C4-2B (cell line): ENCODE data around the gene BABAM2.

Source experiments
- H3K27ac ChIP-seq: fragments of 450-650 bp; 2 replicates; pipeline ENCODE4 v1.5.1; 2017
- CTCF ChIP-seq: fragments of 450-650 bp; conservative IDR thresholded peaks from 2 replicates; pipeline ENCODE4 v1.5.1; 2017; ENCODE audit warnings: mild to moderate bottlenecking
- ZFX ChIP-seq: fragments of 450-650 bp; IDR thresholded peaks from 2 replicates; pipeline ENCODE4 v1.6.1; 2017

Gene BABAM2

GRCh38 chr2:28163028-28163427 lies 272.5 kb downstream of the BABAM2 start:
- peak overlapping the region; percentile 94 for H3K27ac ChIP-seq
- TF ChIP-seq ZFX, result no peak
- TF ChIP-seq CTCF, result no peak

DNA sequence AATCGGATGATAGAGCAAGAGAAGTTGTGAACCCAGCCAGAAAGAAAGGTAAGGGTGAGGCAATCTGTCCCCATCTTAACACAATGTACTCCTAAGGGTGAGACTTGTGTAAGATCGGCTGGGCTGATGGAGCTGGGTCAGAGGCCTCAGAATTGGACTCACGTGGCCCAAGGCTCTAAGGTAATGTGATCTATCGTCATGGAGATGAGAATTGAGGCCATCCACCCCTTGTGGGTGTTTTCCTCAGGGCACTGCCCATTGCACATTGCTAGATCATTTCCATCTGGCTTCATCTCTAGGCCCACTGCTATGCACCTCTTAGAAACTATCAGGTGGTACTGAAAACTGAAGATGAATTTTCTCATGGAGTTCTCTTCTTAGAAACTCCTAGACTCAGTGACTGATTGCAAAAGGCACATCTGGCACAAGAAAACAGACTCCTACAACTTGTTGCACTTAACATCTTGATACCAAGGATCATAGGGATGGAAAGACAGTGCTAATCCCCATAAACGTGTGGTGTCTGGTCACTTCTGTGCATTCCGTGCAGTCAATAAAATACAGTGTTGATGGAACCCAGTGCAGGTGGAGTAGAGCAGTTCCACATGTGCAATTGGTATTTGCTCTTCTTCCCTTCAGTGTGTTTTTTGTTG lies 273.2 kb downstream of the BABAM2 start:
- H3K27ac ChIP-seq, result peak overlapping the region; percentile 94
- TF ChIP-seq ZFX (no peak), CTCF (no peak)

- TF ChIP-seq CTCF (no peak), ZFX (0 out of 2 replicates have a peak, but pooled peaks have one; percentile 30)
- H3K27ac ChIP-seq, result peak overlapping the region; percentile 94
Observed at GRCh38 chr2:28164280-28164801, 273.8 kb downstream of the BABAM2 start.

- no peak for TF ChIP-seq CTCF
- no peak for TF ChIP-seq ZFX
Observed at GRCh38 chr2:28165087-28165635, 274.6 kb downstream of the BABAM2 start.

DNA sequence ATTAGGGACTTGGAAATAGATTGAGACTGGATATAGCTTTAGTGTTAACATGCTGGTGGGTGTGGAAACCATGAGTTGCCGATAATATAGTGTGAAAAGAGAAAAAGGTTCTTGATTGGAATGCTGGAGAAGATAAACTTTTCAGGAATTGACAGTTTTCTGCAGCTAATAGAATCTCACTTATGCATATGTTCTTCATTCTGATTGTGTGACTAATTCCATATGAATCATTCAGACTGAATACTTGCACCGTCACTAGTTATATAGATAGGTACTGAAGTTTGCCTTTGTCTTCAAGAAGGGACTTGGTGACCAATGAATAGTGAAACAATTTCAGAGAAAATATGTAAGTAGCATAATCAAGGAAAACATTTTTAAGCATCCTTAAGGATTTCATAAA lies 276.4 kb downstream of the BABAM2 start:
- TF ChIP-seq ZFX (no peak), CTCF (no peak)
- H3K27ac ChIP-seq, result no peak overlapping the region

More at GRCh38 chr2:28165087-28165635, 274.6 kb downstream of the BABAM2 start:
- peak overlapping the region; percentile 74 for H3K27ac ChIP-seq

GRCh38 chr2:28168376-28168775 lies 277.8 kb downstream of the BABAM2 start:
- H3K27ac ChIP-seq, result no peak overlapping the region
- no peak for TF ChIP-seq CTCF
- no peak for TF ChIP-seq ZFX

GRCh38 chr2:28169492-28169891 lies 279.0 kb downstream of the BABAM2 start:
- H3K27ac ChIP-seq, result no peak overlapping the region

More at GRCh38 chr2:28169492-28169891, 279.0 kb downstream of the BABAM2 start:
- TF ChIP-seq CTCF (no peak), ZFX (no peak)
